Right ventricle myocardium inferior (tissue), 1 donor: ENCODE data around the gene YBX2. TPM values are rescaled to one million over a fixed set of nuclear protein-coding genes. Genes with fewer than 3 reads are reported as not detected.

Experiments
- ATAC-seq: fragments of 200-7000 bp; cut with Tn5 transposase; one replicate; pipeline ENCODE4 v1.9.1; 2020; ENCODE audit warnings: mild to moderate bottlenecking, moderate library complexity
- DNase-seq: peaks from one replicate; pipeline ENCODE4 v3.0.0; 2021; ENCODE audit errors: missing footprints
- intact Hi-C: fragments of 100-400 bp; cut with DNase I; formaldehyde crosslinking; loops from one replicate; pipeline ENCODE4 v1.11.0; 2022
- total RNA-seq: library from RNA; stranded (reverse); fragmentation: NEBNext Ultra II Directional; extraction: Animal tissue kit (Norgen Biotek cat#: 25700); gene quantifications from one replicate; pipeline ENCODE4 v1.2.1, GENCODE V29; 2021
- donor health status: DM: no; HTN: yes; CAD: no; lungs with severe emphysema.

YBX2 gene
- total RNA-seq, 1 donor from 2014 or later, result 0.81 TPM

- DNase-seq, result no peak
- intact Hi-C loops, result loop anchor here (5.0 kb wide), 1 partner anchor 67 kb away; the partner anchor contains the start of gene GABARAP
- ATAC-seq, result no peak
Observed at GRCh38 chr17:7309628-7310027, 15.2 kb upstream of the YBX2 start.

GRCh38 chr17:7308625-7309433 lies 14.4 kb upstream of the YBX2 start:
- intact Hi-C loops, result loop anchor here (5.0 kb wide), 1 partner anchor 67 kb away; the partner anchor contains the start of gene GABARAP
- ATAC-seq (no peak), DNase-seq (no peak)

DNA sequence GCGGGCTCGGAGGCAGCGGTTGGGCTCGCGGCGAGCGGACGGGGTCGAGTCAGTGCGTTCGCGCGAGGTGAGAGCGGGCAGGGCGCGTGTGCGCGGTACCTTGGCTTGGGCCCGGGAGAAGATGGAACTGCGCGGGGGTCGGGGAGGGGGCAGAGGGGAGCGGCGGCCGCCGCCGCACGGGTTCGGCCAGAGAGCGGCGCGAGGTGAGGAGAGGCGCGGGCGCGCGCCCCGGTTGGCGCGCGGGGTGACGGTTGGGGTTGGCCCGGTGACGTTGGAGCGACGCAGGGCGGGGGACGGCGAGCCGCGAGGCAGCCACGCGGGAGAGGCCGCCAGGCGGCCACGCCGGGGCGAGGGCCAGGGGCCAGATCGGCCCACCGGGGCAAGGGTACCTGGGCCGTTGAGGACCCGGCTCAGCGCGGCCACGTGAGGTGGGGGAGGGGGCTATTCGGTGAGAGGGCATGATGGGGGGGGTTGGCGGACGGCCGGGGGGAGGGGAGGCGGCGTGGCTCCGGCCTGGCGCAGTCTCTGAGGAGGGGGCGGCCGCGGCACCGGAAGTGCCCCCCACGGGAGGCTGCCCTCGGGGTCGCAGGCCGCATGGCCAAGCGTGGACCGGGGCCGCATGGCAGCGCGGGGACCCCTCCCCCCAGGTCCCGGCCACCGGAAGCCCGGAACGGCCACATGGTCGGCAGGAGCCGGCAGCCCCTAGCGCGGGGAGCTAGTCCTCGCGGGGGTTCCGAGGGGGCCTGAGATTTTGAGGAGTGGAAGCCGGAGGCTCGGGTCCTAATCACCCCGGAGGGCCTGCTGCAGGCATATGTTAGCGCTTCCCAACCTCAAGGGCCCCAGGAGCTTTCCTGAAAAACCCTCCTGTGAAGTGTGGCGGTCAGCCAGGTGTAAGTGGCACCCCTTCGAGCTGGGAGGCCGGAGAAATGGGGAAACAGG lies 13.5 kb upstream of the YBX2 start:
- DNase-seq (no peak), ATAC-seq (peak; percentile 12)

GRCh38 chr17:7306911-7307685 lies 12.7 kb upstream of the YBX2 start, which contains the start of gene EIF5A:
Gene EIF5A (plus strand): TSS chr17:7307628. CDS start chr17:7309636, 2,008 bp downstream.
- intact Hi-C loops, result loop anchor here (5.0 kb wide), 1 partner anchor 65 kb away; the partner anchor contains the start of gene GABARAP
- DNase-seq (peak; percentile 100), ATAC-seq (peak; percentile 96)

More for the DNA sequence above, 13.5 kb upstream of the YBX2 start:
- intact Hi-C loops, result loop anchor here (5.0 kb wide), 1 partner anchor 66 kb away; the partner anchor contains the start of gene GABARAP

DNA sequence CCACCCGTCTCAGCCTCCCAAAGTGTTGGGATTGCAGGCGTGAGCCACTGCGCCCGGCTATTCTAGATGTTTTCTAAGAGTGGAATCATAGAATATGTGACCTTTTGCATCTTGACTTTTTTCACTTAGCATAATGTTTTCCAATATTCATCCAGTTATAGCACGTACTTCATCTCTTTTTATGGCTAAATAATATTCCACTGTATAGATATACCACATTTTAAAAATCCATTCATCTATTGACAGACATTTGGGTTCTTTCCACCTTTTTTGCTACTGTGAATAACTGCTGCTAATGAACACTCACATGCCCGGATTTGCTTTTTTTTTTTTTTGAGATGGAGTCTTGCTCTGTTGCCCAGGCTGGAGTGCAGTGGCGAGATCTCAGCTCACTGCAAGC lies 9.7 kb upstream of the YBX2 start:
- no peak for ATAC-seq
- intact Hi-C loops, result no loop called here
- DNase-seq, result no peak

DNA sequence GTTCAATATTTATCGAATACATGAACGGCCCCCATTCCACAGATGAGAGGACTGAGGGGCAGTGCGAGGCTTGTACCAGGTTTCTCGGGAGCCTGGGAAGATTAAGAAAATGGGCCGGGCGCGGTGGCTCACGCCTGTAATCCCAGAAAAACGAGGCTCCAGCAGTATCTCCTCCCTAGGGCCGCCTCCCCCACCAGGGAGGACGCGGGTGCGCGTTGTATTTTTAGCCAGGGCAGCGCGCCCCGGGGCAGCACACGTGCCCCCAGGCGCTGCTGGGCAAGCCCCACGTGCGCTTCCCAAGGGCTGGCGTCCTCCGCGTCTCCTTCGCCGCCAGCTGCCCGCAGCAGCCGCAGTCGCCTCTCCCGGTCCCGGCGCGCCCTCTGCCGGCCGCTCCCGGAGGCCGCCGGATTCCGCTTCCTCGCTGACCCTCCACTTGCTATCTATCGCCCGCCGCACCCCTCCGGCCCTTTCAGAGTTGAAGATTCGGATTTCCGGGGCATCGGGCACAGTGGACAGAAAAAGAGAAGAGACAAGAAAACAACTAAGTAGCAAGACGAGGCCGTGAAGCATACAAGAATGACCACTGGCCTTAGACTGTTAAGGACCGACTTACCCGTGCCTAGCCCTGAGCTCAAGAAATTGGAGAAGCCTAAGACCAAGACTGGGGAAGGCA lies 1.9 kb upstream of the YBX2 start:
- DNase-seq (peak; percentile 92), ATAC-seq (peak; percentile 86)
- intact Hi-C loops, result loop anchor here (1.0 kb wide), 1 partner anchor 16 kb away; no protein-coding TSS in a partner anchor

DNA sequence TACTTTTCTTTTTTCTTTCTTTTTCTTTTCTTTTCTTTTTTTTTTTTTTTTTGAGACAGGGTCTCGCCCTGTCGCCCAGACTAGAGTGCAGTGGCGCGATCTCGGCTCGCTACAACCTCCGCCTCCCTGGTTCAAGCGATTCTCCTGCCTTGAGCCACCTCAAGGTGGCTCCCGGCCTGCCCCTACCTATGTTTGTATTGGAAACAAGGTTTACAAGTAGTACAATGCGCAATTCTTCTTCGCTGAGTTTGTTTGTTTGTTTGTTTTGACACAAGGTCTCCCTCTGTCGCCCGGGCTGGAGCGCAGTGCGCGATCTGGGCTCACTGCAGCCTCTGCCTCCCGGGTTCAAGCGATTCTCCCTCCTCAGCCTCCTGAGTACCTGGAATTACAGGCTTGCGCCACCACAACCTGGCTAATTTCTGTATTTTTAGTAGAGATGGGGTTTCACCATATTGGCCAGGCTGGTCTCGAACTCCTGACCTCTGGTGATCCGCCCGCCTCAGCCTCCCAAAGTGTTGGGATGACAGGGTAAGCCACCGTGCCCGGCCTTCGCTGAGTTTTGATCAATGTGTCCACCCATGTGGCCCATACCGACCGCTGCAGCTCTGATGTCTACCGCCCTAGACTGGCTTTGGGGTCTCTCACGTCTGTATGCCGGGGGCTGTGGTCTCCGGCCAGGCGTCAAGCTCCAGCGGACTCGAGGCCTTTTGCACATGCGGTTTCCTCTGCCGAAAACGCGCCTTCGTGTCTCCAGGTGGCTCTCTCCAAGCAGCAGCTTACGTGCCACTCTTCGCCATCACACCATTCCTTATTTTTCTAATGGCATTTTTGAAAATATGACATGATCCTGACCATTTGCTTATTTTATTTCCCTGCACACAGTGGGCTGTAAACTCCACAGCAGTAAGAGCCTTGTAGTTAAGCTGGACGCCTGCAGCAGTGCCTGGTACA lies 1.1 kb upstream of the YBX2 start:
- no peak for ATAC-seq

DNA sequence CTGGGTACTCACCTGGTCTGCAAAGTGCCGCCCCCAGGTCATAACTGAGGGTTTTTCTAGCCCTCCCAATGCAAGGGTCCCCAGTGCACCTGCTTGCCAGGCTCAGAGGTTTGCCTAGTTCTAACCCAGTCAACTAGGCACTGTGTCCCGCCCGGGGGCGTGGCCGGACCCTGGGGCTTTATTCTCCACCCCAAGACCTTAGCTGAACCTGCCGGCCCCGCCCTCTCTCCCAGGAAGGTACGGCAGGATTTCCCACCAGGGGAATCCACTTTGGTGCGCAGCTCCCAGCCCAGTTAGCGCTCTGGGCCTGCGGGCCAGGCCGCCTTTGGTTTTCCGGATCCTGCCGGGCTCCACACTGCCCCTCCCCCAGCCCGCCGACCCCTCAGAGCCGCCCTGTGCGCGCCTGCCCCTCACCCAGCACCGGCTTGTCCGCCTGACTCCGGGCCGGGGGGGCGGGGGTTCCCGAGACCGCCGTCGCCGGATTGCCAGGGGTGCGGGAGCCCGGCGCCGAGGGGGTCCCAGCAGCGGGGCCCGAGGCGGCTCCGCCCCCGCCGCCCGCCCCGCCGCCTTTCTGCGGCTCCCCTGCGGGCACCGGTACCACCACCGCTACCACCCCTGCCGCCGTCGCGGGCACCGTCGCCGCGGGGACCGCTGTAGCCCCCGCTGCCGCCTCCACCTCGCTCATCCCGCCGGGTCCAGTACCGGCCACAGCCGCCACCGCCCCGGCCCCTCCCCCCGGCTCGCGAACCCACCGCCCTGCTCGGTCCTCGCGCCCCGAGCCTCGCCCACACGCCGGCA lies 424 bp downstream of the YBX2 start:
- ATAC-seq, result no peak
- intact Hi-C loops, result no loop called here
- no peak for DNase-seq

More for the DNA sequence above, 1.1 kb upstream of the YBX2 start:
- intact Hi-C loops, result loop anchor here (1.0 kb wide), 1 partner anchor 15 kb away; no protein-coding TSS in a partner anchor
- DNase-seq, result no peak

GRCh38 chr17:7293159-7293558 lies 1.3 kb downstream of the YBX2 start:
- DNase-seq, result no peak
- no peak for ATAC-seq
- intact Hi-C loops, result no loop called here

- no peak for ATAC-seq
- DNase-seq, result no peak
- intact Hi-C loops, result loop anchor here (1.0 kb wide), 1 partner anchor 10 kb away; no protein-coding TSS in a partner anchor
Observed at GRCh38 chr17:7292729-7293128, 1.7 kb downstream of the YBX2 start.

- intact Hi-C loops, result loop anchor here (1.0 kb wide), 1 partner anchor 10 kb away; no protein-coding TSS in a partner anchor
- ATAC-seq (no peak), DNase-seq (no peak)
Observed at GRCh38 chr17:7292194-7292593, 2.2 kb downstream of the YBX2 start.

DNA sequence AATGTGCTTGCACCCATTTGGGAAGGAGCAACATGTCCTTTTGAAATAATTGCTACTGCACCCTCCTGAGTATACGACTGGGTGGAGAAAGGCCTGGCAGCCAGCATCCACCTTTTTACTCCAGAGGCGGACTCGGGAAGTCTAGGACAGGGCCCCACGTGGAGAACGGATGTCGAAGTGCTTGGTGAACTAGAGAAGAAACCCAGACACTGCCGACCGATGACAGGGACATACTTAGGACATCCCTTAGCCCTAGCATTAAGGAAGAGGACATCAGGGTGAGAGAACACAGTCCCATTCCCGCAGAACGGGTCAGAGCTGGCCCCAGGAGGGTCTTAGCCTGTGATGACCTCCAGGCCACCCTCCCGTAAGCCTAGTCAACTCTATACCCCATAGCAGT lies 3.8 kb downstream of the YBX2 start:
- ATAC-seq (no peak), DNase-seq (no peak)
- intact Hi-C loops, result no loop called here

DNA sequence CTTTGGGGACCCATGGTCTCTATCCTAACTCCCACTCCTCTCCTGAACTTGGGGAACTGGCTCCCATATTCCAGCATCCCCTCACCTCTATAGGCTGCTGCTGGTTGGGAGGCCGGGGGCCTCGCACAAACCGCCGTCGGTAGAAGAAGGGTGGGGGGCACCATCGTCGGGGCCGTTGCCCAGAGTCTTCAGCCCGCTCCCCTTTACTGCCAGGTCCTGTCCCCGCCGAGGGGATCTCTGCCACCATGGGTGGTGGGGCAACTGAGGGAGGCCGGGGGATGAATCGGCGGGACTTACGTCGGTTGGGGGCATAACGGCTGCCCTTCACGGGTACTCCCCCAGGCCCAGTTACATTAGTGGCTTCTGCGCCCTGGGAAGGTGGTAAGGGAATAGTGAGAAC lies 4.3 kb downstream of the YBX2 start:
- ATAC-seq (peak; percentile 2), DNase-seq (no peak)
- intact Hi-C loops, result no loop called here

GRCh38 chr17:7289256-7290032 lies 5.0 kb downstream of the YBX2 start:
- DNase-seq (no peak), ATAC-seq (peak; percentile 23)
- intact Hi-C loops, result no loop called here

GRCh38 chr17:7285679-7286078 lies 8.8 kb downstream of the YBX2 start:
- DNase-seq (no peak), ATAC-seq (no peak)
- intact Hi-C loops, result no loop called here
